ENCODE measurements around the gene ARIH2. TPM values are rescaled to one million over a fixed set of nuclear protein-coding genes. Genes with fewer than 3 reads are reported as not detected.

The ARIH2 gene
- total and polyA plus RNA-seq, 9 of the 15 experiments (the other 6 are each of a cell fraction or from before 2014, with no cell fraction given), result 27.0 to 120 (median 108) TPM

DNA sequence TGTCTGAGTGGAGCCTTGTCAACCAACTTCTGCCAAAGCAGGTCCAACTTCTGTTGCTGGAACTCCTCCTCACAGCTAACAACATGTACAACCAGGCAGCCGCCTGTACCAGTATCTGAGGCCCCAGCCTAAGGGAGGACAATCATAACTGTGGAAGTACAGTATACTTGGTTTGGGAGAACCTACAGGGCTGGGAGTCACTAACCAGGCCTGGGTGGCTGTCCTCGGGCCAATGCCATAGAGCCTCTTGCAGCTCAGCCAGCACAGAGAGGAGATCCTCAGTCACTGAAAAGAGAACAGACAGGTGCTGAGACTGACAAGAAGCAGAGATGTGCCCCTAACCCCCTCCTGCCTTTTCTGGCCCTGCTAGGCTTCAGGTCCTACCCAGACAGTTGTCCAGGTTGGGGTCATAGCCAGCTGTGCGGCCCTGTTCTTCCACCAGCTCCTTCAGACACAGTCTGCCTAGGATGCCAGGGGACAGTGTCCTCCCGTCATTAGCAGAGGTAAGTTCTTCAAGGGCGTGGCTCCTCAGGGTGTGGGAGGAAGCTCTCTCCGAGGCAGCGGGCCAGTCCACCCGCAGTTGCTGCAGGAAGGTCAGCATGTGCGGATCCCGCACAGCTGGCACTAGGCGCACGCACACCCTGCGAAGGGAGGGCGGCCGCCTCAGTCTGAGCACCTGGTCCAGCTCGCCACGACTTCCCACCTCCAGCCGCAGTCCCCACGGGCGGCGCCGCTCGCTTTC, 98.8 kb downstream of the ARIH2 start:
- H3K4me3 ChIP-seq, result peak overlapping the region; percentile 74
- ChIA-PET CTCF (ENCODE audit: low intra/inter-chr PET ratio) (interaction anchor here (0.5 kb wide), 1 partner anchor 431 kb away, joined by 3 read pairs; no protein-coding TSS in a partner anchor), POLR2A (interaction anchor here (0.6 to 8.4 kb wide), 6 partner anchors 9 to 1265 kb away, joined by 3 to 104 read pairs (median 4); partner anchors contain the start of genes IMPDH2 and WDR6)
- peak; percentile 42 for FAIRE-seq
- intact Hi-C loops (cut with micrococcal nuclease), result no loop called here
- peak overlapping the region; percentile 63; the same call in 1 of the 2 replicates for H2AFZ ChIP-seq (ENCODE audit: low read depth, low read length)
- H4K20me1 ChIP-seq (replicated peaks; ENCODE audit: control insufficient read depth, insufficient read depth, low read length), result peaks cover 20% of the 10 kb centered on the region; the same call in 1 of the 2 replicates
- peak overlapping the region; percentile 92 for H3K4me2 ChIP-seq (ENCODE audit: insufficient read depth, low read length)
- H3K27me3 ChIP-seq (ENCODE audit: control insufficient read depth in 2 of 2, insufficient read depth in 2 of 2, low read length in 2 of 2), result no peaks in the 10 kb centered on the region
- 11% methylated on average over 17 of the region's 23 CpGs for WGBS (ENCODE audit: insufficient coverage, low coverage, missing lambda C conversion rate)
- peaks cover 44% of the 10 kb centered on the region; the same call in 2 of the 3 replicates for H3K36me3 ChIP-seq (ENCODE audit: control insufficient read depth, insufficient read depth, low read length)
- DNase-seq (ENCODE audit: extremely low read depth in 1 of 4, low spot score in 3 of 4), result peak in 3 of 4 experiments; percentile 37 to 63 (median 38)
- ATAC-seq, result peak; percentile 2; the same call in 1 of the 3 replicates
- H3K27ac ChIP-seq (ENCODE audit: extremely low read depth, low read depth, low read length), result peak overlapping the region; percentile 99
- H3K79me2 ChIP-seq (ENCODE audit: control insufficient read depth, insufficient read depth, low read length), result peaks cover 54% of the 10 kb centered on the region
- H3K4me1 ChIP-seq (replicated peaks in 1 of 2; ENCODE audit: control insufficient read depth in 2 of 2, insufficient read depth in 2 of 2, low read length in 2 of 2), result peaks cover 8 to 48% of the 10 kb centered on the region in 2 experiments; a peak in 4 of 5 replicates
- H3K9ac ChIP-seq (ENCODE audit: insufficient read depth in 1 of 2, low read depth in 2 of 2, low read length in 2 of 2), result peak overlapping the region; percentile 50 to 91
- H3K9me3 ChIP-seq (replicated peaks; ENCODE audit: control insufficient read depth, insufficient read depth, low read depth, low read length), result no peaks in the 10 kb centered on the region
- no TSS peak for BruUV-seq (replicated peaks)
- H3K9me1 ChIP-seq (ENCODE audit: control insufficient read depth, insufficient read depth, low read length), result peaks cover 8% of the 10 kb centered on the region
- in situ Hi-C loops (cut with MboI), result no loop called here
- TF ChIP-seq, protein P1, sequence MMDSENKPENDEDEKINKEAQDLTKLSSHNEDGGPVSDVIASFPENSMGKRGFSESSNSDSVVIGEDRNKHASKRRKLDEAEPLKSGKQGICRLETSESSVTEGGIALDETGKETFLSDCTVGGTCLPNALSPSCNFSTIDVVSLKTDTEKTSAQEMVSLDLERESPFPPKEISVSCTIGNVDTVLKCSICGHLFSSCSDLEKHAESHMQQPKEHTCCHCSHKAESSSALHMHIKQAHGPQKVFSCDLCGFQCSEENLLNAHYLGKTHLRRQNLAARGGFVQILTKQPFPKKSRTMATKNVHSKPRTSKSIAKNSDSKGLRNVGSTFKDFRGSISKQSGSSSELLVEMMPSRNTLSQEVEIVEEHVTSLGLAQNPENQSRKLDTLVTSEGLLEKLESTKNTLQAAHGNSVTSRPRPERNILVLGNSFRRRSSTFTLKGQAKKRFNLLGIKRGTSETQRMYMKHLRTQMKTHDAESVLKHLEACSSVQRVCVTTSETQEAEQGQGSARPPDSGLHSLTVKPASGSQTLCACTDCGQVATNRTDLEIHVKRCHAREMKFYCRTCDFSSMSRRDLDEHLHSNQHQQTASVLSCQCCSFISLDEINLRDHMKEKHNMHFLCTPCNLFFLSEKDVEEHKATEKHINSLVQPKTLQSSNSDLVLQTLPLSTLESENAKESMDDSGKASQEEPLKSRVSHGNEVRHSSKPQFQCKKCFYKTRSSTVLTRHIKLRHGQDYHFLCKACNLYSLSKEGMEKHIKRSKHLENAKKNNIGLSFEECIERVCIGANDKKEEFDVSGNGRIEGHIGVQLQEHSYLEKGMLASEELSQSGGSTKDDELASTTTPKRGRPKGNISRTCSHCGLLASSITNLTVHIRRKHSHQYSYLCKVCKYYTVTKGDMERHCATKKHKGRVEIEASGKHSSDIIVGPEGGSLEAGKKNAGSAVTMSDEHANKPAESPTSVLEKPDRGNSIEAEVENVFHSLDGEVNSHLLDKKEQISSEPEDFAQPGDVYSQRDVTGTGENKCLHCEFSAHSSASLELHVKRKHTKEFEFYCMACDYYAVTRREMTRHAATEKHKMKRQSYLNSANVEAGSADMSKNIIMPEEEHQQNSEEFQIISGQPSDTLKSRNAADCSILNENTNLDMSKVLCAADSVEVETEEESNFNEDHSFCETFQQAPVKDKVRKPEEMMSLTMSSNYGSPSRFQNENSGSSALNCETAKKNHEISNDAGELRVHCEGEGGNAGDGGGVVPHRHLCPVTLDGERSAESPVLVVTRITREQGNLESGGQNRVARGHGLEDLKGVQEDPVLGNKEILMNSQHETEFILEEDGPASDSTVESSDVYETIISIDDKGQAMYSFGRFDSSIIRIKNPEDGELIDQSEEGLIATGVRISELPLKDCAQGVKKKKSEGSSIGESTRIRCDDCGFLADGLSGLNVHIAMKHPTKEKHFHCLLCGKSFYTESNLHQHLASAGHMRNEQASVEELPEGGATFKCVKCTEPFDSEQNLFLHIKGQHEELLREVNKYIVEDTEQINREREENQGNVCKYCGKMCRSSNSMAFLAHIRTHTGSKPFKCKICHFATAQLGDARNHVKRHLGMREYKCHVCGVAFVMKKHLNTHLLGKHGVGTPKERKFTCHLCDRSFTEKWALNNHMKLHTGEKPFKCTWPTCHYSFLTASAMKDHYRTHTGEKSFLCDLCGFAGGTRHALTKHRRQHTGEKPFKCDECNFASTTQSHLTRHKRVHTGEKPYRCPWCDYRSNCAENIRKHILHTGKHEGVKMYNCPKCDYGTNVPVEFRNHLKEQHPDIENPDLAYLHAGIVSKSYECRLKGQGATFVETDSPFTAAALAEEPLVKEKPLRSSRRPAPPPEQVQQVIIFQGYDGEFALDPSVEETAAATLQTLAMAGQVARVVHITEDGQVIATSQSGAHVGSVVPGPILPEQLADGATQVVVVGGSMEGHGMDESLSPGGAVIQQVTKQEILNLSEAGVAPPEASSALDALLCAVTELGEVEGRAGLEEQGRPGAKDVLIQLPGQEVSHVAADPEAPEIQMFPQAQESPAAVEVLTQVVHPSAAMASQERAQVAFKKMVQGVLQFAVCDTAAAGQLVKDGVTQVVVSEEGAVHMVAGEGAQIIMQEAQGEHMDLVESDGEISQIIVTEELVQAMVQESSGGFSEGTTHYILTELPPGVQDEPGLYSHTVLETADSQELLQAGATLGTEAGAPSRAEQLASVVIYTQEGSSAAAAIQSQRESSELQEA (IDR thresholded peaks at IDR 0.05; ENCODE audit: low read depth), result no peak
- TF ChIP-seq GATA2 (CRISPR knock-in tag; IDR thresholded peaks at IDR 0.05) (no peak), CBFB (CRISPR knock-in tag; IDR thresholded peaks at IDR 0.05) (0 out of 2 replicates have a peak, but pooled peaks have one; percentile 53), ZEB2 (IDR thresholded peaks at IDR 0.05) (no peak), ZNF24 (IDR thresholded peaks at IDR 0.05) (no peak), SAP30 (IDR thresholded peaks at IDR 0.05; ENCODE audit: borderline replicate concordance, insufficient read depth, low read depth, low read length, poor library complexity, severe bottlenecking) (peak; percentile 13), SMARCA5 (IDR thresholded peaks at IDR 0.05) (no peak), ZNF197 (CRISPR knock-in tag; IDR thresholded peaks at IDR 0.05; ENCODE audit: low read depth) (no peak)
- TF ChIP-seq, protein P2, sequence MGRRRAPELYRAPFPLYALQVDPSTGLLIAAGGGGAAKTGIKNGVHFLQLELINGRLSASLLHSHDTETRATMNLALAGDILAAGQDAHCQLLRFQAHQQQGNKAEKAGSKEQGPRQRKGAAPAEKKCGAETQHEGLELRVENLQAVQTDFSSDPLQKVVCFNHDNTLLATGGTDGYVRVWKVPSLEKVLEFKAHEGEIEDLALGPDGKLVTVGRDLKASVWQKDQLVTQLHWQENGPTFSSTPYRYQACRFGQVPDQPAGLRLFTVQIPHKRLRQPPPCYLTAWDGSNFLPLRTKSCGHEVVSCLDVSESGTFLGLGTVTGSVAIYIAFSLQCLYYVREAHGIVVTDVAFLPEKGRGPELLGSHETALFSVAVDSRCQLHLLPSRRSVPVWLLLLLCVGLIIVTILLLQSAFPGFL (CRISPR knock-in tag; IDR thresholded peaks at IDR 0.05), result no peak
